Upper lobe of right lung (tissue), 1 donor: ENCODE measurements around the gene EHD1. TPM values are rescaled to one million over a fixed set of nuclear protein-coding genes. Genes with fewer than 3 reads are reported as not detected.

Source experiments
- ATAC-seq: fragments of 200-7000 bp; cut with Tn5 transposase; one replicate; pipeline ENCODE4 v1.9.1; 2020; ENCODE audit warnings: mild to moderate bottlenecking, moderate library complexity
- DNase-seq: peaks from one replicate; pipeline ENCODE4 v3.0.0-alpha.2; 2020
- H3K27ac ChIP-seq: fragments of 200-600 bp; one replicate; pipeline ENCODE4 v1.8.0; 2022
- H3K27me3 ChIP-seq: fragments of 200-600 bp; one replicate; pipeline ENCODE4 v1.8.0; 2022; ENCODE audit warnings: mild to moderate bottlenecking
- H3K36me3 ChIP-seq: fragments of 200-600 bp; one replicate; pipeline ENCODE4 v1.8.0; 2022
- H3K4me1 ChIP-seq: fragments of 200-600 bp; one replicate; pipeline ENCODE4 v1.8.0; 2022
- H3K4me3 ChIP-seq: fragments of 200-600 bp; one replicate; pipeline ENCODE4 v1.8.0; 2022; ENCODE audit warnings: mild to moderate bottlenecking
- H3K9me3 ChIP-seq: fragments of 200-600 bp; one replicate; pipeline ENCODE4 v1.8.0; 2022
- intact Hi-C: fragments of 100-400 bp; cut with DNase I; formaldehyde crosslinking; loops from one replicate; pipeline ENCODE4 v1.11.0; 2022
- long read RNA-seq: library from polyadenylated mRNA; unstranded; transcript quantifications from one replicate; pipeline ENCODE4 v2.0.0, GENCODE V29; 2021
- total RNA-seq: library from RNA; stranded (reverse); fragmentation: NEBNext Ultra II Directional; extraction: Animal tissue kit (Norgen Biotek cat#: 25700); gene quantifications from one replicate; pipeline ENCODE4 v1.2.1, GENCODE V29; 2021
- TF ChIP-seq, protein P1 (sequence below): fragments of 200-600 bp; IDR thresholded peaks from one replicate; pipeline ENCODE4 v1.8.0; 2022; ENCODE audit warnings: antibody characterized with exemption
- donor health status: DM: no; HTN: yes; CAD: no; lungs with severe emphysema.

EHD1 gene
- total RNA-seq = 94.6 TPM
- long read RNA-seq, full-length matches to known transcripts = 62 of 119 reads
- long read RNA-seq, partial matches to known transcripts = 13 of 119 reads
- long read RNA-seq, other reads (novel, unspliced or antisense) = 44 of 119 reads

- intact Hi-C loops = no loop called here
- H3K36me3 ChIP-seq = peaks cover 12% of the 10 kb centered on the region
- H3K4me3 ChIP-seq = peak within 1 kb of the TSS; percentile 99
- H3K27ac ChIP-seq = peak within 1 kb of the TSS; percentile 90
- TF ChIP-seq, protein P1, sequence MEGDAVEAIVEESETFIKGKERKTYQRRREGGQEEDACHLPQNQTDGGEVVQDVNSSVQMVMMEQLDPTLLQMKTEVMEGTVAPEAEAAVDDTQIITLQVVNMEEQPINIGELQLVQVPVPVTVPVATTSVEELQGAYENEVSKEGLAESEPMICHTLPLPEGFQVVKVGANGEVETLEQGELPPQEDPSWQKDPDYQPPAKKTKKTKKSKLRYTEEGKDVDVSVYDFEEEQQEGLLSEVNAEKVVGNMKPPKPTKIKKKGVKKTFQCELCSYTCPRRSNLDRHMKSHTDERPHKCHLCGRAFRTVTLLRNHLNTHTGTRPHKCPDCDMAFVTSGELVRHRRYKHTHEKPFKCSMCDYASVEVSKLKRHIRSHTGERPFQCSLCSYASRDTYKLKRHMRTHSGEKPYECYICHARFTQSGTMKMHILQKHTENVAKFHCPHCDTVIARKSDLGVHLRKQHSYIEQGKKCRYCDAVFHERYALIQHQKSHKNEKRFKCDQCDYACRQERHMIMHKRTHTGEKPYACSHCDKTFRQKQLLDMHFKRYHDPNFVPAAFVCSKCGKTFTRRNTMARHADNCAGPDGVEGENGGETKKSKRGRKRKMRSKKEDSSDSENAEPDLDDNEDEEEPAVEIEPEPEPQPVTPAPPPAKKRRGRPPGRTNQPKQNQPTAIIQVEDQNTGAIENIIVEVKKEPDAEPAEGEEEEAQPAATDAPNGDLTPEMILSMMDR = peak; percentile 62
- peaks cover 48% of the 10 kb centered on the region for H3K4me1 ChIP-seq
- no peaks in the 10 kb centered on the region for H3K27me3 ChIP-seq
- ATAC-seq (peak; percentile 93), DNase-seq (peak; percentile 99)
- H3K9me3 ChIP-seq = no peaks in the 10 kb centered on the region
Measured at GRCh38 chr11:64878494-64879243, at the start of gene EHD1. TSS of gene EHD1 (minus strand) at chr11:64878621. CDS start at chr11:64878464, 157 bp downstream.

DNA sequence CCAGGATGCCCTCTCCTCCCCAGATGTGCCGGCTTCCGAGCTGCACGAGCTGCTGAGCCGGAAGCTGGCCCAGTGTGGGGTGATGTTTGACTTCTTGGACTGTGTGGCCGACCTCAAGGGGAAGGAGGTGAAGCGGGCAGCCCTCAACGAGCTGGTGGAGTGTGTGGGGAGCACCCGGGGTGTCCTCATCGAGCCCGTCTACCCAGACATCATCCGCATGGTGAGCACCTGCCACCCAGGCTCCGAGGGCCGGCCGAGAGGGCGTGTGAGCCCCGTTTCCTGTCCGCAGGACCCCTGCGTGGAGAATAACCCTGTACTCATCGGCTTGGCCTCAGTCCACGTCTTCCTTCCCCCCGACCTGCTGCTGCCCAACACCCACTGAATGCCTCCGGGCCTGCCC, 48.3 kb upstream of the EHD1 start:
- no peak overlapping the region for H3K4me3 ChIP-seq
- H3K36me3 ChIP-seq = peaks cover 33% of the 10 kb centered on the region
- peaks cover 18% of the 10 kb centered on the region for H3K4me1 ChIP-seq
- TF ChIP-seq, protein P1 = no peak
- no peaks in the 10 kb centered on the region for H3K27me3 ChIP-seq
- H3K27ac ChIP-seq = no peak overlapping the region
- peak; percentile 60 for DNase-seq
- no peaks in the 10 kb centered on the region for H3K9me3 ChIP-seq
- ATAC-seq = no peak
- intact Hi-C loops = loop anchor here (10.0 kb wide), 1 partner anchor 68 kb away; the partner anchor contains the start of gene BATF2

- H3K4me3 ChIP-seq = peak overlapping the region; percentile 99
- peaks cover 24% of the 10 kb centered on the region for H3K36me3 ChIP-seq
- ATAC-seq (no peak), DNase-seq (peak; percentile 67)
- H3K27ac ChIP-seq = no peak overlapping the region
- no peaks in the 10 kb centered on the region for H3K27me3 ChIP-seq
- TF ChIP-seq, protein P1 = no peak
- peaks cover 18% of the 10 kb centered on the region for H3K4me1 ChIP-seq
- H3K9me3 ChIP-seq = no peaks in the 10 kb centered on the region
- intact Hi-C loops = loop anchor here (10.0 kb wide), 1 partner anchor 69 kb away; the partner anchor contains the start of gene BATF2
Measured at GRCh38 chr11:64925536-64926436, 47.4 kb upstream of the EHD1 start.

GRCh38 chr11:64924910-64925284, 46.5 kb upstream of the EHD1 start:
- DNase-seq (no peak), ATAC-seq (peak; percentile 1)
- no peaks in the 10 kb centered on the region for H3K9me3 ChIP-seq
- TF ChIP-seq, protein P1 = no peak
- peak overlapping the region; percentile 99 for H3K4me3 ChIP-seq
- H3K4me1 ChIP-seq = peaks cover 18% of the 10 kb centered on the region
- H3K27me3 ChIP-seq = no peaks in the 10 kb centered on the region
- intact Hi-C loops = loop anchor here (10.0 kb wide), 1 partner anchor 70 kb away; the partner anchor contains the start of gene BATF2
- H3K36me3 ChIP-seq = peaks cover 15% of the 10 kb centered on the region
- peak overlapping the region; percentile 95 for H3K27ac ChIP-seq
